ENCODE measurements around the gene HSPA9.
A peak's percentile ranks its signal among the peaks of the same experiment; 100 is the strongest.

Gene HSPA9

DNA sequence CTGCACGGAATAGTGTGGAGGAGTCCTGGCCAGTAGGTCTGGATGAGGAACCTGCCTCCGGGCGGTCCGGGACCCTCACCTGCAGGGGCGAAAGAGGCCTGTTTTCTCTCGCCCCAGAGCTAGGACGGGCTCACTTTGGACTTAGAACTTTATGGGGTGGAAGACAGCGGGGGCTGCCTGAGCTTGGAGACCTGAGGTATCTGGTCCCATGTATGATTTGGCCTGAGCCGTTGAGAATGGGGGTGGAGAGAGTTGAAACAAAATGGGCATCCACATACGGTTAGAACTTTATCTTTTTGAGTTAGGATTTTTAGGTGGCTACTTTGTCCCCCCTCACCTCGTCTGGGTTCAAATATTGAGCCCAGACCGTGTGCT is 31.5 kb downstream of the HSPA9 start:
- no peak for TF ChIP-seq JUND (IDR thresholded peaks at IDR 0.05; ENCODE audit: low read depth)
- in situ Hi-C loops (cut with HindIII; ENCODE audit: low pct_unique_long_range_greater_than_20kb, low sequenced_read_pairs) = no loop called here
- peak in 1 of 2 experiments; percentile 33 for DNase-seq (ENCODE audit: low read depth in 1 of 2, low spot score in 1 of 2)

DNA sequence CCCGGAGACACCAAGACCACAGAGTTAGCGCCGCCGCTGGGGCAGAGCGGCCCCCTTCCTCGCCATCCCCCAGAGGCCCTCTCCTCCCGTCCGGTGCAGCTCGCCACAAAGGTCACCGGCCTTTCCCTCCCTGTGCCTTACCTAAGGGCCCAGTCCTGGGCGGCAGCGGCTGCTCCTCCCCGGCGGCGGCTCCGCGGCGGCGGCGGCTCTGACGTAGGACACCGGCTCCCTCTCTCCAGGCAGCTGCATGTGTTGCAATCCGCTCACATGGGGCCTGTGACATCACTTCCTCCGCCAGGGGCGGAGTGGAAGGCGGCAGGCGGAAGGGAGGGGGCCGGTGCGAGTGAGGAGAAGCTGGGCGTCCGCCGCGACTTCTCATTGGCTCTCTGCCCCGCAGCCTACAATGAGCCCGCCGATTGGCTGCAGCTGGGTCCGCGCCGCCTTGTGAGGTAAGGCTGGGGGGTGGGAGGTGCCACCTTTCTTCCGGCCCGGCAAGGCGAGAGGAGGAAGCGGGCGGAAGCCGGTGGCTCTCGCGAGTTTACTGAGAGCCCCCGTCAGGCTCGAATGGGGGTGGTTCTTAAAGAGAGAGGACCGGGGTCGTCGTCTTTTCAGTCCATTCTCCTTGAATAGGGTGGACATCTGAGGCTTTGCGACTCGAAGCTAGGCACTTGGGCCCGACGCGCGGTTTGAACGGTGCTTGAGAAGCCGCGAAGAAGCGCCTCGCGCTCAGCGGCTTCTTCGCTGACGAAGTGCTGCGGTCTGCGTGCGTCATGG is 32.1 kb downstream of the HSPA9 start, which contains the start of gene ETF1:
ETF1 (minus strand) TSS at position 281 of the 774 bp plus-strand sequence. CDS start 318 bp downstream, outside the sequence.
- DNase-seq (ENCODE audit: low read depth in 1 of 2, low spot score in 1 of 2) = peak; percentile 93 to 100
- in situ Hi-C loops (cut with HindIII; ENCODE audit: low pct_unique_long_range_greater_than_20kb, low sequenced_read_pairs) = no loop called here
- TF ChIP-seq JUND (IDR thresholded peaks at IDR 0.05; ENCODE audit: low read depth) = no peak

DNA sequence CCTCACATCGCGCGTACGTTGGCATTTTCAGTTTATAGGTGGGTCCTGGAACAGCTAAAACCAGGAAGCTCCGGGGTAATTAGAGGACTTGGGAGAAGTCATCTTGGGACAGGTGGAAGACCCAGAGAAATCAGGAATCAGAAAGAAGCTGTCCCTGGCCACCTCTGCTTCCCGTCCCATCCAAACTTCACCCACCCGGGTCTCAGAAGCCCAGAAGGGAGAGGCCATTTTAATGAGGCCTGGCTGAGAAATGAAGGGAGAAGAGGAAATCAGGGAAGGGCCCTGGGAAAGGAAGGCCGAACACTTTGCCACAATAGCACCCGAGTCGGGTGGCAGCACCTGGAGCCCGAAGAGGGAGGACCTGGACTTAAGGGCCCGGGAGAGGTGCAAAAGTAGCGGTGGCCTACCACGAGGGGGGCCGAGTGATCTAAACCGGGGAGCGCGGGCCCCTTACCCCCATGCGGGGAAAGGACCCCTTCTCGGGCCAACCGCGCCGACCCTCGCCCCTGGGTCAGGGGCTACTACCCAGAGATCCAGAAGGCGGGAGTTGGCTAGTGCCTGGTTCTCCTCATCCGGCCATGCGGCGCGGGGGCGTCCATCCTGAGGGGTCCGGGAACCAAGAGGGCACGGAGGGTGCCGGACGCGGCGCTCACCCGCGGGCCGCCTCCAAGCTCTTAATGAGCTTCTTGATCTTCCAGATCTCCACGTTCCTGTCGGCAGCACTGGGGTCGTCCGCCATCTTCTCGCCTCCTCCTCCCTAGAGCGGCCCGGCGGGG is 32.8 kb downstream of the HSPA9 start:
- in situ Hi-C loops (cut with HindIII; ENCODE audit: low pct_unique_long_range_greater_than_20kb, low sequenced_read_pairs) = no loop called here
- no peak for DNase-seq (ENCODE audit: low read depth in 1 of 2, low spot score in 1 of 2)
- TF ChIP-seq JUND (IDR thresholded peaks at IDR 0.05; ENCODE audit: low read depth) = no peak

DNA sequence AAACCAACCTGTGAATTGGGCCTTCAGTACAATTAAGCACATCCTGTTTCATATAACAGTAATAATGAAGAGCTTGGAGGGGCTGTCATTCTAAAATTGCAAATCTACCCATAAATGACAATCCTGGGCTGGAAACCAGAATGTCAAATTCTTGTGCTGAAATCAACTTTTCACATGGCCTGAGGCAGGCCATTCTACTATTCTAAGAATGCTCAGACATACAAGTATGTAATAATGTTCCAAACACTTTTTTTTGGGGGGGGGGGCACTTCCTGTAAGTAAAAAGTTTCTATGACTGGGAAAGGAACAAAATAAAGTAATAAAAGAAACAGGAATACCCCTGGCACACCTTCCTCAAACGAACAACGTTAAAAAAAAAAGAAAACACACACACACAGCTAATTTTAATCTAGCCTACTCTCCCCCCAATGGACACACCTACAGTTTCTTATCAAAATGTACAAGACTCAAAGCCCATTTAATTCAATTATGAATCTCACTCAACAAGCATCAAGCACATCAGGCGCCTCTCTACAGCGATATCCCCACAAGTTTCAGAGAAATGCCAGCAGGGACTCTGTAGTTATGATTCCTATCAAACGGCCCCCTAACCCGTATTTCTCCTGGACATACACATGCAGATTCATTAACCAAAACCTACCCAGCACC is 33.6 kb downstream of the HSPA9 start:
- no peak for DNase-seq (ENCODE audit: low read depth in 1 of 2, low spot score in 1 of 2)
- no peak for TF ChIP-seq JUND (IDR thresholded peaks at IDR 0.05; ENCODE audit: low read depth)
- in situ Hi-C loops (cut with HindIII; ENCODE audit: low pct_unique_long_range_greater_than_20kb, low sequenced_read_pairs) = no loop called here

DNA sequence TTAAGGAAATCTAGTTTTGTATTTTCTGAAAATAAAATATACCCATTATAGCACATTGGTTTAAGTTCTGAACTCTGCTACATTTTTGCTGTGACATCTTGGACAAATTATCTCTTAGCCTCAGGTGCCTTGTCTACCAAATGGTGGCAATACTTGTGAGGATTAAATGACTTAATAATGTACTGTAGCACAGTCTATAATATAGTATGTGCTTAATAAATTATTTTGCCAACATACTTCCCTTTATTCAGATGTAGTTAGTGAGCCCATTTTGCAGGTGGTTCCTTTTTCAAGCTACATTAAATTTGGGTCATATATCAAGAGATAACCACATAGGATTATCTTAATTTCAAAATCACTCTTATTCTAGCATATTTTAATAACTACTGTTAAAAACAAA is 35.4 kb downstream of the HSPA9 start:
- no peak for DNase-seq (ENCODE audit: low read depth in 1 of 2, low spot score in 1 of 2)
- in situ Hi-C loops (cut with HindIII; ENCODE audit: low pct_unique_long_range_greater_than_20kb, low sequenced_read_pairs) = no loop called here
- no peak for TF ChIP-seq JUND (IDR thresholded peaks at IDR 0.05; ENCODE audit: low read depth)

DNA sequence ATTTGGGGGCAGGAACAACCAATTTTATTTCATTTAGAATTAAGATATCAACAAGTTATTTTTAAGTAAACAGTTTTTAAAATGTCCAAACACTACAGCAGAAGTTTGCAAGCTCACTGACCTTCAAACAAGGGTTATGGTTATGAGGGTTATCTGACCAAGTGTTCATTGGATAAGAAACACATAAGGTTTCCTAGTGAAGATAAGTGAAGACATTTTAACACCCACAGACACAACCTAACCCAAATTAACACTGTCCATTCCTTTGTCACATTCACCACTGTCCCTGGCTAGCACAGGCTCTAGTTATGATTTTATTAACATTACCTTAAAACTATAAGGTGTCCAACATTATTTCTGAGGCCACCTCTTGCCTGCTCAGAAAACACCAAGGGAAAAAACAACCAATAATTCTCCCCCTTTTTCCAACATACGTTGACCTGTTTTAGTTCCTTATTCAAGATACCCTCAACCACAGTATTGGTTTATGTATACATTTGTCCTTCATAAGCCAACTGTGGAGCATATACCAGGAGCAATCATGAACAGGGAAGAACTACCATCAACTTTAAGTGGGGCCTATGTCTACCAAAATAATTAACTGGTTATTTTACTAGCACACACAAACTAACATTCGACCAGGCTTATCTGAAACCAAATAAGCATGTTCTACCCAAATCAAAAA is 36.1 kb downstream of the HSPA9 start:
- in situ Hi-C loops (cut with HindIII; ENCODE audit: low pct_unique_long_range_greater_than_20kb, low sequenced_read_pairs) = no loop called here
- TF ChIP-seq JUND (IDR thresholded peaks at IDR 0.05; ENCODE audit: low read depth) = no peak
- DNase-seq (ENCODE audit: low read depth in 1 of 2, low spot score in 1 of 2) = no peak

DNA sequence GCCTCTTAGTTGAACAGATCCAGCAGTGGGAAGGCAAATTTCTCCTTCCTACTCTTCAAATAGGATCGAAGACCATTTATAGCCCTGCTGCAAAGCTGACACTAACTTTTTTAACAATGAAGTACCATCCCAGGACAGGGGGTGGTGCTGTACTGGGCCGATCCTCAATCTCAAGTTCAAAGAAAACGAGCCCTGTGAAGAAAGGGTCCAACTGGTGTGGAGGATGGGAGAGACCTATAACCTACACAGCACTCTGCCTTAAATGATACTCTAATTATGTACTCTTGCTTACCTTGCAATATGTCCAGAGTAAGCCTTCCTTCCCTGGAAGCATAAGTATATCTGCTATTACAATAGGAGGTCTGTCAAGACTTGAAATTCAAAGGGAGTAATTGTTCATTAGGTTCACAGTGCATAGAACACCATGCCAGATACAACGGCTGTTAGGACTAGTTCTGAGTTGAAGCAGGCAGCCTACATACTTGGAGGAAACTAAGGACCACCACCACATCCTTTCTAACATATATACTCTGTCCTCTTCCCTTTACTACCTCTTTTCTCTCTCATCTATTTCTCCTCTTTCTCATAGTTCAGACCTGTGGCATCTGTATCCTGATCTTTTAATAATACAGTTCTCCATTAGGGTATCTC is 38.4 kb downstream of the HSPA9 start:
- no peak for TF ChIP-seq JUND (IDR thresholded peaks at IDR 0.05; ENCODE audit: low read depth)
- in situ Hi-C loops (cut with HindIII; ENCODE audit: low pct_unique_long_range_greater_than_20kb, low sequenced_read_pairs) = no loop called here
- DNase-seq (ENCODE audit: low read depth in 1 of 2, low spot score in 1 of 2) = no peak

DNA sequence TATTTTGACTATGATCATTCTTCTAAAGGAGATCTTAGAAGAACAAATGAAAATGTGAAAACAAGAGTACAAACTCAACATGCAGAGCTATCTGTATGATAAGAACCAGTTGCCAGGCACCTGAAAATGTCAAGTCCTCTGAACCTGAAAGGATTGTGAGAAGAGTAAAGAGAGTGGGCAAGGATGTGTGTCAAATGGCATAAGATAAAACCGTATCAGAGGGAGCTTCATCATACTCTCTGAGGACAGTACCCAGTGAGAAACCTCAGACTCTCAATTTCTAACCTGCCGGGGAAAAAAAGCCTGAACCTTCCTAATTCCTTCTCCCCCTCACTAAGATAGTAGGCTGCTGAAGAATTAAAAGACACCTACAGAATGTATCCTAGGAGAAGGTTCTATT is 39.0 kb downstream of the HSPA9 start:
- in situ Hi-C loops (cut with HindIII; ENCODE audit: low pct_unique_long_range_greater_than_20kb, low sequenced_read_pairs) = no loop called here
- TF ChIP-seq JUND (IDR thresholded peaks at IDR 0.05; ENCODE audit: low read depth) = no peak
- no peak for DNase-seq (ENCODE audit: low read depth in 1 of 2, low spot score in 1 of 2)

DNA sequence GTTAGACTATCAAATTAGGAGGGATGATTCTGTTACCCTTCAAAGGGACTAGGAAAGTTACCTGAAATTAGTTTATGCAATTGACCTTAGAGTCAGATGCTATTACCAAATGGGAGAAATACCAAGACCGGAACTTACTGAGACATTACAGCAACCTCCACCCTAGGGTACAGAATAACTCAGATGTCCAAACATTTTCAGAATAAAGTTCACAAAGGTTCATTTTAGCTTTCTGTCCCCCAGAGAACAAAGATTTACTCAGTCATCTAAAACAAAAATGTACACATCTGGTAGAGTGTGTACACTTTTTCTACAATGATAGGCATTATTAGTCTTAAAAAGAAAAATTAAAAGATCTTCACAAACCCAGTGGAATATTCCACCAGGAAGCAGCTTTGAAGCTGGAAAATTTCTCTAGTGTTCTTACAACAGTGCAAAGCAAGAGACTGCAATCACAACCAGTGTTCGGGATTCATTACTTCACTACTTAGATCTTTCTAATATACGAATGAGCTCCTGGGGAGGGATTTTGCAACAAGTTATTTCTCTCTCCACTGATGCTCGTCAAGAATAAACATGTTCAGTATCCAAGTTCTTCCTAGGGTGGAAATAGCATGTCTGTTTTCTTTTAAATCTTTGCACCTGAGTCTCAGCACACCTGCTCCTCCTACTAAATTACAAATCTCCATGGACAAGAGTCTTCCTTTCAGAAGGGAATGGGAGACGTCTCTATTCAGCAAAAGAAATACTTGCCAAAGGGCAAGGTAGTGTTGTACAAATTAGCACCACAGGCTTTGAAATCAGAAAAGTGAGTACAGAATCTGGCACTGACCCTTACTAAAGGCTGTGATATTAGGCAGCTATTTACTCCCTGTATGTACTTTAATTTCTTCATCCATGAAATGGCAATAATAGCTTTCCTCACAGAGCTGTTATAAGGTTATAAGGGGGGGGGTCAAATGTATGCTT is 40.9 kb downstream of the HSPA9 start:
- no peak for DNase-seq (ENCODE audit: low read depth in 1 of 2, low spot score in 1 of 2)
- in situ Hi-C loops (cut with HindIII; ENCODE audit: low pct_unique_long_range_greater_than_20kb, low sequenced_read_pairs) = no loop called here
- no peak for TF ChIP-seq JUND (IDR thresholded peaks at IDR 0.05; ENCODE audit: low read depth)

DNA sequence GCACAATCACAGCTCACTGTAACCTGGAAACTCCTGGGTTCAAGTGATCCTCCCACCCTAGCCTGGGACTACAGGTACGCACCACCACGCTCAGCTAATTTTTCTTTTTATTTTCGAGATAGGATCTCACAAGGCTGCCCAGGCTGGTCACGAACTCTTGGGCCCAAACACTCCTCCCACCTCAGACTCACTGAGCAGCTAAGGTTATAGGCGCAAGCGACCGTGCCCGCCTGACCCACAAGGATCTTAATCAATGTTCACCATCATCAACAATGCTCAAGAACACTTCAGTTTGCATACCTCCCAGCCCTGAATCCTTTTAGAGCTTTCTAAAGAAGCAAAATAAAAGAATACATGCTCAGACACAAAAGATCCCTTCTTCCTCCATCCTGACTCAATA is 45.4 kb downstream of the HSPA9 start:
- peak in 1 of 2 experiments; percentile 59 for DNase-seq (ENCODE audit: low read depth in 1 of 2, low spot score in 1 of 2)
- in situ Hi-C loops (cut with HindIII; ENCODE audit: low pct_unique_long_range_greater_than_20kb, low sequenced_read_pairs) = no loop called here
- TF ChIP-seq JUND (IDR thresholded peaks at IDR 0.05; ENCODE audit: low read depth) = no peak

Data from T47D (cell line).